SK-N-SH treated with all-trans-retinoic acid at 6 μM for 48 hours (cell line): ENCODE measurements around the gene SF3B5.
A peak's percentile ranks its signal among the peaks of the same experiment; 100 is the strongest.

Experiments
- ATAC-seq: fragments of 200-7000 bp; cut with Tn5 transposase; 3 replicates; pipeline ENCODE4 v1.9.1; 2020; ENCODE audit warnings: mild to moderate bottlenecking, moderate library complexity
- BACH2 ChIP-seq: fragments of 250-450 bp; sonication (Bioruptor Pico); IDR thresholded peaks from 2 replicates; pipeline ENCODE4 v1.9.0; 2021; ENCODE audit warnings: mild to moderate bottlenecking, borderline replicate concordance
- CSDC2 ChIP-seq: fragments of 250-450 bp; sonication (Bioruptor Pico); IDR thresholded peaks from 2 replicates; pipeline ENCODE4 v1.5.0; 2020; ENCODE audit warnings: mild to moderate bottlenecking, moderate library complexity
- ESRRG ChIP-seq: fragments of 250-450 bp; sonication (Bioruptor Pico); IDR thresholded peaks from 2 replicates; pipeline ENCODE4 v1.6.1; 2021; ENCODE audit warnings: mild to moderate bottlenecking
- GLIS3 ChIP-seq: fragments of 250-450 bp; sonication (Bioruptor Pico); IDR thresholded peaks from 2 replicates; pipeline ENCODE4 v1.5.0; 2020; ENCODE audit warnings: mild to moderate bottlenecking, moderate library complexity
- ISL1 ChIP-seq: fragments of 250-450 bp; sonication (Bioruptor Pico); IDR thresholded peaks from 2 replicates; pipeline ENCODE4 v2.1.2; 2022; ENCODE audit warnings: mild to moderate bottlenecking, moderate library complexity
- OSR1 ChIP-seq: fragments of 250-450 bp; sonication (Bioruptor Pico); IDR thresholded peaks from 2 replicates; pipeline ENCODE4 v1.8.0; 2022; ENCODE audit warnings: moderate library complexity, mild to moderate bottlenecking, inconsistent platforms
- PPARA ChIP-seq: fragments of 250-450 bp; sonication (Bioruptor Pico); IDR thresholded peaks from 2 replicates; pipeline ENCODE4 v1.5.0; 2020; ENCODE audit warnings: mild to moderate bottlenecking, borderline replicate concordance
- RARB ChIP-seq: fragments of 250-450 bp; sonication (Bioruptor Pico); IDR thresholded peaks from 2 replicates; pipeline ENCODE4 v1.8.0; 2021; ENCODE audit warnings: mild to moderate bottlenecking, moderate library complexity
- SNAI2 ChIP-seq: fragments of 250-450 bp; sonication (Bioruptor Pico); IDR thresholded peaks from 2 replicates; pipeline ENCODE4 v1.5.0; 2020; ENCODE audit warnings: mild to moderate bottlenecking, moderate library complexity
- TCF4 ChIP-seq: fragments of 250-450 bp; sonication (Bioruptor Pico); IDR thresholded peaks from 2 replicates; pipeline ENCODE4 v1.8.0; 2021; ENCODE audit warnings: mild to moderate bottlenecking, moderate library complexity, borderline replicate concordance
- TOX ChIP-seq: fragments of 250-450 bp; sonication (Bioruptor Pico); IDR thresholded peaks from 2 replicates; pipeline ENCODE4 v1.8.0; 2021; ENCODE audit warnings: mild to moderate bottlenecking, moderate library complexity, borderline replicate concordance
- ZFP30 ChIP-seq: fragments of 450-650 bp; formaldehyde crosslinking; IDR thresholded peaks from 2 replicates; pipeline ENCODE4 v1.5.0; 2022; ENCODE audit warnings: mild to moderate bottlenecking, moderate library complexity
- ZNF565 ChIP-seq: fragments of 450-650 bp; formaldehyde crosslinking; conservative IDR thresholded peaks from 2 replicates; pipeline ENCODE4 v1.5.0; 2020; ENCODE audit warnings: low read depth, mild to moderate bottlenecking, moderate library complexity
- ZNF70 ChIP-seq: fragments of 450-650 bp; formaldehyde crosslinking; IDR thresholded peaks from 2 replicates; pipeline ENCODE4 v1.5.0; 2020; ENCODE audit warnings: mild to moderate bottlenecking, moderate library complexity
- ZNF8 ChIP-seq: fragments of 450-650 bp; formaldehyde crosslinking; IDR thresholded peaks from 2 replicates; pipeline ENCODE4 v1.5.0; 2020; ENCODE audit warnings: mild to moderate bottlenecking, moderate library complexity
- TF ChIP-seq, protein P1 (sequence below): fragments of 250-450 bp; sonication (Bioruptor Pico); IDR thresholded peaks from 2 replicates; pipeline ENCODE4 v1.5.1; 2021; ENCODE audit warnings: mild to moderate bottlenecking, moderate library complexity
- TF ChIP-seq, protein P2 (sequence below): fragments of 250-450 bp; sonication (Bioruptor Pico); IDR thresholded peaks from 2 replicates; pipeline ENCODE4 v1.8.0; 2021; ENCODE audit warnings: low read depth, mild to moderate bottlenecking, moderate library complexity, borderline replicate concordance
- TF ChIP-seq, protein P3 (sequence below): fragments of 250-450 bp; sonication (Bioruptor Pico); IDR thresholded peaks from 2 replicates; pipeline ENCODE4 v1.5.0; 2020; ENCODE audit warnings: mild to moderate bottlenecking, moderate library complexity
- TF ChIP-seq, protein P4 (sequence below): fragments of 250-450 bp; sonication (Bioruptor Pico); IDR thresholded peaks from 2 replicates; pipeline ENCODE4 v1.5.1; 2020; ENCODE audit warnings: low read depth, mild to moderate bottlenecking, moderate library complexity
- TF ChIP-seq, protein P5 (sequence below): fragments of 250-450 bp; sonication (Bioruptor Pico); IDR thresholded peaks from 2 replicates; pipeline ENCODE4 v1.8.0; 2020; ENCODE audit warnings: mild to moderate bottlenecking, moderate library complexity, borderline replicate concordance

Gene SF3B5

DNA sequence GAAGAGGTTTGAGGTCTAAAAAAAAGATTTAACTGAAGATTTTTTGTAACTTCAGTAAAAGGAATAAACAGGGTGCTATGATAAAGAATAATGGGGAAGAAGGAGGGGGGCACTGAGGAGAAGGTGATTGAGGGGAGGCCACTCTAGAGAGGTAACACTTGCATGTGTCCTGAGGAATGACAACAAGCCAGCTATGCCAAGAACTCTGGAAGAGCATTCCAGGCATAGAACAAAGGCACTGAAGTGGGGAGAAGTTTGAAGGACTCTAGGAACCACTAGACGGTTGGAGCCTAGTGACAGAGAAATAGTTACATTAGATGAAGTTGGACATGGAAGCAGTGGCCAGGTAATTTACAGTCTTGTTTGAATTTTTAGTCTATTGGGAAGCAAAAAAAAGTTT is 10.8 kb upstream of the SF3B5 start:
- TF ChIP-seq OSR1 (CRISPR knock-in tag) (no peak), ZFP30 (CRISPR knock-in tag) (no peak), SNAI2 (CRISPR knock-in tag) (no peak)
- TF ChIP-seq, protein P1, sequence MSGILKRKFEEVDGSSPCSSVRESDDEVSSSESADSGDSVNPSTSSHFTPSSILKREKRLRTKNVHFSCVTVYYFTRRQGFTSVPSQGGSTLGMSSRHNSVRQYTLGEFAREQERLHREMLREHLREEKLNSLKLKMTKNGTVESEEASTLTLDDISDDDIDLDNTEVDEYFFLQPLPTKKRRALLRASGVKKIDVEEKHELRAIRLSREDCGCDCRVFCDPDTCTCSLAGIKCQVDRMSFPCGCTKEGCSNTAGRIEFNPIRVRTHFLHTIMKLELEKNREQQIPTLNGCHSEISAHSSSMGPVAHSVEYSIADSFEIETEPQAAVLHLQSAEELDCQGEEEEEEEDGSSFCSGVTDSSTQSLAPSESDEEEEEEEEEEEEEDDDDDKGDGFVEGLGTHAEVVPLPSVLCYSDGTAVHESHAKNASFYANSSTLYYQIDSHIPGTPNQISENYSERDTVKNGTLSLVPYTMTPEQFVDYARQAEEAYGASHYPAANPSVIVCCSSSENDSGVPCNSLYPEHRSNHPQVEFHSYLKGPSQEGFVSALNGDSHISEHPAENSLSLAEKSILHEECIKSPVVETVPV (CRISPR knock-in tag): no peak
- ATAC-seq: no peak

DNA sequence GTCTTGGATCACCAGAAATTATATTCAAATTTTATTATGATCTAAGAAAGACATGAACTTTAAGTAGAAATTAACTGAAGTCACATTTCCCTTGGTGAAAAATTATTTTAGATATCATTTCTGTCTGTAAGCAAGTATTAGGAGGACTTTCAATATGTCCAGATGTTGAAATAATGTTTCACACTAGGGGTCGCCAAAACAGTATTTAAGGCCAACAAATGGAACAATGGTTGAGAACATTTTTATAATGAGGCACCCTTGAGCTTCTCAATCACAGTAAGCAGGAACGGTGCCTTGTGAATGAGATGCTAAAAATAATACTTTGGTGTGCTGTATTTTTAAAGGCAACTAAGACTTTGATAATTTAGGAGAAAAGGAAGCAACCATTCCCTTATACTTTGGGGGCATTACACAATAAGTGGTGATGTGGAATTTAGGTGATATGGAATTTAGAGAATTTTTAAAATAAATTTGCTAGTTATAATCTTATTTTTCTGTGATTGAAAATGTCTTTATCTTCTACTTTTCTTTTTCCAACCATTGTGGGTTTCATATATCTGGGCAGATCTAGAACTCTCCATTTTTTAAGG is 9.6 kb upstream of the SF3B5 start:
- peak; percentile 92 for ATAC-seq
- TF ChIP-seq, protein P2, sequence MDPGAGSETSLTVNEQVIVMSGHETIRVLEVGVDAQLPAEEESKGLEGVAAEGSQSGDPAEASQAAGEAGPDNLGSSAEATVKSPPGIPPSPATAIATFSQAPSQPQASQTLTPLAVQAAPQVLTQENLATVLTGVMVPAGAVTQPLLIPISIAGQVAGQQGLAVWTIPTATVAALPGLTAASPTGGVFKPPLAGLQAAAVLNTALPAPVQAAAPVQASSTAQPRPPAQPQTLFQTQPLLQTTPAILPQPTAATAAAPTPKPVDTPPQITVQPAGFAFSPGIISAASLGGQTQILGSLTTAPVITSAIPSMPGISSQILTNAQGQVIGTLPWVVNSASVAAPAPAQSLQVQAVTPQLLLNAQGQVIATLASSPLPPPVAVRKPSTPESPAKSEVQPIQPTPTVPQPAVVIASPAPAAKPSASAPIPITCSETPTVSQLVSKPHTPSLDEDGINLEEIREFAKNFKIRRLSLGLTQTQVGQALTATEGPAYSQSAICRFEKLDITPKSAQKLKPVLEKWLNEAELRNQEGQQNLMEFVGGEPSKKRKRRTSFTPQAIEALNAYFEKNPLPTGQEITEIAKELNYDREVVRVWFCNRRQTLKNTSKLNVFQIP (CRISPR knock-in tag): no peak
- TF ChIP-seq ZFP30 (CRISPR knock-in tag) (no peak), ESRRG (CRISPR knock-in tag) (no peak), GLIS3 (CRISPR knock-in tag) (no peak), CSDC2 (CRISPR knock-in tag) (no peak), PPARA (no peak), TCF4 (CRISPR knock-in tag) (no peak), OSR1 (CRISPR knock-in tag) (no peak)
- TF ChIP-seq, protein P3, sequence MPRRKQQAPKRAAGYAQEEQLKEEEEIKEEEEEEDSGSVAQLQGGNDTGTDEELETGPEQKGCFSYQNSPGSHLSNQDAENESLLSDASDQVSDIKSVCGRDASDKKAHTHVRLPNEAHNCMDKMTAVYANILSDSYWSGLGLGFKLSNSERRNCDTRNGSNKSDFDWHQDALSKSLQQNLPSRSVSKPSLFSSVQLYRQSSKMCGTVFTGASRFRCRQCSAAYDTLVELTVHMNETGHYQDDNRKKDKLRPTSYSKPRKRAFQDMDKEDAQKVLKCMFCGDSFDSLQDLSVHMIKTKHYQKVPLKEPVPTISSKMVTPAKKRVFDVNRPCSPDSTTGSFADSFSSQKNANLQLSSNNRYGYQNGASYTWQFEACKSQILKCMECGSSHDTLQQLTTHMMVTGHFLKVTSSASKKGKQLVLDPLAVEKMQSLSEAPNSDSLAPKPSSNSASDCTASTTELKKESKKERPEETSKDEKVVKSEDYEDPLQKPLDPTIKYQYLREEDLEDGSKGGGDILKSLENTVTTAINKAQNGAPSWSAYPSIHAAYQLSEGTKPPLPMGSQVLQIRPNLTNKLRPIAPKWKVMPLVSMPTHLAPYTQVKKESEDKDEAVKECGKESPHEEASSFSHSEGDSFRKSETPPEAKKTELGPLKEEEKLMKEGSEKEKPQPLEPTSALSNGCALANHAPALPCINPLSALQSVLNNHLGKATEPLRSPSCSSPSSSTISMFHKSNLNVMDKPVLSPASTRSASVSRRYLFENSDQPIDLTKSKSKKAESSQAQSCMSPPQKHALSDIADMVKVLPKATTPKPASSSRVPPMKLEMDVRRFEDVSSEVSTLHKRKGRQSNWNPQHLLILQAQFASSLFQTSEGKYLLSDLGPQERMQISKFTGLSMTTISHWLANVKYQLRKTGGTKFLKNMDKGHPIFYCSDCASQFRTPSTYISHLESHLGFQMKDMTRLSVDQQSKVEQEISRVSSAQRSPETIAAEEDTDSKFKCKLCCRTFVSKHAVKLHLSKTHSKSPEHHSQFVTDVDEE: no peak
- TF ChIP-seq, protein P1 (CRISPR knock-in tag): no peak

DNA sequence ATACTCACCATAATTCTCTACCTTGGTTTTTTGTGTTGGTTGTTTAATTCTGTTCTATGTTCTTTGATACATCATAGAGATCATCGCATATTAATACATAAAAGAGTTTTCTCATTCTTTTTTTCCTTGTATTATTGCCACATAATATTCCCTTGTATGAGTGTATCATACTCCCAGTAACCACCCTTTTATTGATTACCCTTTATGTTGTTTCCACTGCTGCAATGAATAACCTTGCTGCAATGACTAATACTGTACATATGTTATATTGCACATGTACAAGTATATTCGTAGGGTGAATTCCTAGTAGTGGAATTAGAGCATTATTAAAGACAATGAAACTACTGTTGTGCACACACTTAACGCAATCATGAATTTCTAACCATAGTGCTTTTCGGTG is 9.1 kb upstream of the SF3B5 start:
- TF ChIP-seq ZNF8 (no peak), ESRRG (CRISPR knock-in tag) (no peak), ISL1 (CRISPR knock-in tag) (no peak), PPARA (no peak), TCF4 (CRISPR knock-in tag) (no peak), ZNF70 (CRISPR knock-in tag) (no peak), BACH2 (no peak), SNAI2 (CRISPR knock-in tag) (no peak), RARB (CRISPR knock-in tag) (no peak), OSR1 (CRISPR knock-in tag) (no peak), ZFP30 (CRISPR knock-in tag) (no peak), TOX (CRISPR knock-in tag) (no peak), GLIS3 (CRISPR knock-in tag) (no peak), ZNF565 (CRISPR knock-in tag) (no peak)
- TF ChIP-seq, protein P2 (CRISPR knock-in tag): no peak
- TF ChIP-seq, protein P4, sequence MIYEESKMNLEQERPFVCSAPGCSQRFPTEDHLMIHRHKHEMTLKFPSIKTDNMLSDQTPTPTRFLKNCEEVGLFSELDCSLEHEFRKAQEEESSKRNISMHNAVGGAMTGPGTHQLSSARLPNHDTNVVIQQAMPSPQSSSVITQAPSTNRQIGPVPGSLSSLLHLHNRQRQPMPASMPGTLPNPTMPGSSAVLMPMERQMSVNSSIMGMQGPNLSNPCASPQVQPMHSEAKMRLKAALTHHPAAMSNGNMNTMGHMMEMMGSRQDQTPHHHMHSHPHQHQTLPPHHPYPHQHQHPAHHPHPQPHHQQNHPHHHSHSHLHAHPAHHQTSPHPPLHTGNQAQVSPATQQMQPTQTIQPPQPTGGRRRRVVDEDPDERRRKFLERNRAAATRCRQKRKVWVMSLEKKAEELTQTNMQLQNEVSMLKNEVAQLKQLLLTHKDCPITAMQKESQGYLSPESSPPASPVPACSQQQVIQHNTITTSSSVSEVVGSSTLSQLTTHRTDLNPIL (CRISPR knock-in tag): no peak
- TF ChIP-seq, protein P5, sequence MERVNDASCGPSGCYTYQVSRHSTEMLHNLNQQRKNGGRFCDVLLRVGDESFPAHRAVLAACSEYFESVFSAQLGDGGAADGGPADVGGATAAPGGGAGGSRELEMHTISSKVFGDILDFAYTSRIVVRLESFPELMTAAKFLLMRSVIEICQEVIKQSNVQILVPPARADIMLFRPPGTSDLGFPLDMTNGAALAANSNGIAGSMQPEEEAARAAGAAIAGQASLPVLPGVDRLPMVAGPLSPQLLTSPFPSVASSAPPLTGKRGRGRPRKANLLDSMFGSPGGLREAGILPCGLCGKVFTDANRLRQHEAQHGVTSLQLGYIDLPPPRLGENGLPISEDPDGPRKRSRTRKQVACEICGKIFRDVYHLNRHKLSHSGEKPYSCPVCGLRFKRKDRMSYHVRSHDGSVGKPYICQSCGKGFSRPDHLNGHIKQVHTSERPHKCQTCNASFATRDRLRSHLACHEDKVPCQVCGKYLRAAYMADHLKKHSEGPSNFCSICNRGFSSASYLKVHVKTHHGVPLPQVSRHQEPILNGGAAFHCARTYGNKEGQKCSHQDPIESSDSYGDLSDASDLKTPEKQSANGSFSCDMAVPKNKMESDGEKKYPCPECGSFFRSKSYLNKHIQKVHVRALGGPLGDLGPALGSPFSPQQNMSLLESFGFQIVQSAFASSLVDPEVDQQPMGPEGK (CRISPR knock-in tag): no peak
- ATAC-seq: no peak
